ENCODE data around the gene NIPSNAP2.

DNA sequence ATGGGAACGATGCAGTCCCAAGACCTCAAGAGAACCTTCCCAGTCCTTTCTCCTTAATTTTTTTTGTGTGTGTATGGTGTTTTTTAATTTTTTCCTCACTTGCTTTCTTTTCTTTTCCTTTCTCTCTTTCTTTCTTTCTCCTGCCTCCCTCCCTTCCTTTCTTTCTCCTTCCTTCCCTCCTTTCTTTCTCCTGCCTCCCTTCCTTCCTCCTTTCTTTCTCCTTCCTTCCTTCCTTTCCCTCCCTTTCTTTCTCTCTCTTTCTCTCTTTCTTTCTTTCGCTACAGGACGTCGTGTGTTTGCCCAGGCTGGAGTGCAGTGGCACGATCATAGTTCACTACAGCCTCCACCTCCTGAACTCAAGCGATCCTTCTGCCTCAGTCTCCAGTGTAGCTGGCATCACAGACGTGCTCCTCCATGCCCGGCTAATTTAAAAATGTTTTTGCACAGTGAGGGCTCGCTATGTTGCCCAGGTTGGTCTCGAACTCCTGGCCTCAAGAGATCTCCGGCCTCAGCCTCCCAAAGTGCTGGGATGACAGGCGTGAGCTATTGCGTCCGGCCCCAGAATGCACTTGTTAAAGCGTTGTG lies 709 bp upstream of the NIPSNAP2 start:
- TF ChIP-seq, protein P1, sequence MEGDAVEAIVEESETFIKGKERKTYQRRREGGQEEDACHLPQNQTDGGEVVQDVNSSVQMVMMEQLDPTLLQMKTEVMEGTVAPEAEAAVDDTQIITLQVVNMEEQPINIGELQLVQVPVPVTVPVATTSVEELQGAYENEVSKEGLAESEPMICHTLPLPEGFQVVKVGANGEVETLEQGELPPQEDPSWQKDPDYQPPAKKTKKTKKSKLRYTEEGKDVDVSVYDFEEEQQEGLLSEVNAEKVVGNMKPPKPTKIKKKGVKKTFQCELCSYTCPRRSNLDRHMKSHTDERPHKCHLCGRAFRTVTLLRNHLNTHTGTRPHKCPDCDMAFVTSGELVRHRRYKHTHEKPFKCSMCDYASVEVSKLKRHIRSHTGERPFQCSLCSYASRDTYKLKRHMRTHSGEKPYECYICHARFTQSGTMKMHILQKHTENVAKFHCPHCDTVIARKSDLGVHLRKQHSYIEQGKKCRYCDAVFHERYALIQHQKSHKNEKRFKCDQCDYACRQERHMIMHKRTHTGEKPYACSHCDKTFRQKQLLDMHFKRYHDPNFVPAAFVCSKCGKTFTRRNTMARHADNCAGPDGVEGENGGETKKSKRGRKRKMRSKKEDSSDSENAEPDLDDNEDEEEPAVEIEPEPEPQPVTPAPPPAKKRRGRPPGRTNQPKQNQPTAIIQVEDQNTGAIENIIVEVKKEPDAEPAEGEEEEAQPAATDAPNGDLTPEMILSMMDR (IDR thresholded peaks at IDR 0.05) = no peak
- no peak for TF ChIP-seq SIN3A (IDR thresholded peaks at IDR 0.05; ENCODE audit: borderline replicate concordance, low read depth, low read length)
- TF ChIP-seq POLR2AphosphoS5 (IDR thresholded peaks at IDR 0.05; ENCODE audit: low read depth, low read length) = no peak
- TF ChIP-seq FOSL2 (IDR thresholded peaks at IDR 0.05; ENCODE audit: borderline replicate concordance, low read depth) = no peak
